ENCODE measurements around the gene SLC7A10. TPM values are rescaled to one million over a fixed set of nuclear protein-coding genes. Genes with fewer than 3 reads are reported as not detected.

SLC7A10 gene
- total and polyA plus RNA-seq, 2 donors (not counting 1 experiment from before 2014, with no cell fraction given) = not detected

DNA sequence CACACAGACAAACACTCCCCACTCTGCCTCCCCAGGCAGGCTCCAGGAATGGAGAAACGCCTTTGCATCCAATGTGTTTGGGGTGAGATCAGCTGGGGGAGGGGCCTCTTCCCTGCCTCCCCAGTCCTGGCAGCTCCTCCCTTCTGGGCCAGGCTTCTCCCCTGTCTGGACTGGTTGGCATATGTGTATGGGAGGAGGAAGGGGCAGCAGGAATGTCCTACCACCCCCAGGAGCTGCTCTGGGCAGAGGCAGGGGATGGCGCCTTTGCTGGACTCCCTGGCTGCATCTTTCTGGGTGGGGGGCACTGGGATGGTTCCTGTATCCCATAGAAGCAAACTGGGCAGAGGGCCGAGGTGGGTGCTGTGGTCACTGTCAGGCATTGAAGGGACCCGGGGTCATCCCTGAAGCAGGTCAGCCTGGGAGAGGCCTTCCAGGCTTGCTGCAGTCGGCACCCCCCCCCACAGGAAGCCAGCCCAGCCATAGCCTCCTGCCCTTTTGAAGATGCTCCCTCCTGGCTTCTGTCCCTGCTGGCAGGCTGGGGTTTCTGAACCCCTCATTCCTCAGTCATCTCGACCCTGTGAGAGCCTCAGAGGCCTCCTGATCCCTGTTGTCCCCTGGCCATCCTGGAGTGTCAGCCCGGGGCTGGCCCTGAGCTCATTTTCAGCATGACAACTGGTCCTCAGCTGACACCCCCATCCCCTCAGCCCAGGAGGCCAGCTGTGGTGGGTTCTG is 21.2 kb upstream of the SLC7A10 start:
- no peak for DNase-seq (ENCODE audit: low read depth in 2 of 2)
- H3K4me3 ChIP-seq (replicated peaks in 1 of 4; ENCODE audit: control extremely low read depth in 1 of 4, insufficient read depth in 1 of 4, low read depth in 3 of 4, low read length in 4 of 4) = no peak overlapping the region
- no peak overlapping the region for H2AFZ ChIP-seq (ENCODE audit: low read length)
- no peaks in the 10 kb centered on the region for H4K20me1 ChIP-seq (ENCODE audit: control insufficient read depth, extremely low read depth, insufficient read depth, low read length)
- no peak overlapping the region for H3K4me2 ChIP-seq (ENCODE audit: extremely low read depth, insufficient read depth, low read length)
- H3K27ac ChIP-seq (ENCODE audit: insufficient read depth, low read length) = no peak overlapping the region
- H3K79me2 ChIP-seq (ENCODE audit: control insufficient read depth, insufficient read depth, low read length) = no peaks in the 10 kb centered on the region
- TF ChIP-seq, protein P1, sequence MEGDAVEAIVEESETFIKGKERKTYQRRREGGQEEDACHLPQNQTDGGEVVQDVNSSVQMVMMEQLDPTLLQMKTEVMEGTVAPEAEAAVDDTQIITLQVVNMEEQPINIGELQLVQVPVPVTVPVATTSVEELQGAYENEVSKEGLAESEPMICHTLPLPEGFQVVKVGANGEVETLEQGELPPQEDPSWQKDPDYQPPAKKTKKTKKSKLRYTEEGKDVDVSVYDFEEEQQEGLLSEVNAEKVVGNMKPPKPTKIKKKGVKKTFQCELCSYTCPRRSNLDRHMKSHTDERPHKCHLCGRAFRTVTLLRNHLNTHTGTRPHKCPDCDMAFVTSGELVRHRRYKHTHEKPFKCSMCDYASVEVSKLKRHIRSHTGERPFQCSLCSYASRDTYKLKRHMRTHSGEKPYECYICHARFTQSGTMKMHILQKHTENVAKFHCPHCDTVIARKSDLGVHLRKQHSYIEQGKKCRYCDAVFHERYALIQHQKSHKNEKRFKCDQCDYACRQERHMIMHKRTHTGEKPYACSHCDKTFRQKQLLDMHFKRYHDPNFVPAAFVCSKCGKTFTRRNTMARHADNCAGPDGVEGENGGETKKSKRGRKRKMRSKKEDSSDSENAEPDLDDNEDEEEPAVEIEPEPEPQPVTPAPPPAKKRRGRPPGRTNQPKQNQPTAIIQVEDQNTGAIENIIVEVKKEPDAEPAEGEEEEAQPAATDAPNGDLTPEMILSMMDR (conservative IDR thresholded peaks at IDR 0.05 in 1 of 2, IDR thresholded peaks at IDR 0.05 in 1 of 2; ENCODE audit: low read depth in 1 of 2, low read length in 2 of 2) = no peak
- no peak for TF ChIP-seq EZH2 (IDR thresholded peaks at IDR 0.05; ENCODE audit: low read length, missing control alignments)
- H3K9ac ChIP-seq (ENCODE audit: insufficient read depth, low read length) = no peak overlapping the region
- H3K4me1 ChIP-seq (ENCODE audit: control insufficient read depth, extremely low read depth, insufficient read depth, low read length) = no peaks in the 10 kb centered on the region
- H3K27me3 ChIP-seq (ENCODE audit: control insufficient read depth, insufficient read depth, low read length) = no peaks in the 10 kb centered on the region
- no peaks in the 10 kb centered on the region for H3K9me3 ChIP-seq (ENCODE audit: control insufficient read depth, insufficient read depth, low read depth, low read length)
- no peaks in the 10 kb centered on the region for H3K36me3 ChIP-seq (ENCODE audit: control insufficient read depth, insufficient read depth, low read length)

DNA sequence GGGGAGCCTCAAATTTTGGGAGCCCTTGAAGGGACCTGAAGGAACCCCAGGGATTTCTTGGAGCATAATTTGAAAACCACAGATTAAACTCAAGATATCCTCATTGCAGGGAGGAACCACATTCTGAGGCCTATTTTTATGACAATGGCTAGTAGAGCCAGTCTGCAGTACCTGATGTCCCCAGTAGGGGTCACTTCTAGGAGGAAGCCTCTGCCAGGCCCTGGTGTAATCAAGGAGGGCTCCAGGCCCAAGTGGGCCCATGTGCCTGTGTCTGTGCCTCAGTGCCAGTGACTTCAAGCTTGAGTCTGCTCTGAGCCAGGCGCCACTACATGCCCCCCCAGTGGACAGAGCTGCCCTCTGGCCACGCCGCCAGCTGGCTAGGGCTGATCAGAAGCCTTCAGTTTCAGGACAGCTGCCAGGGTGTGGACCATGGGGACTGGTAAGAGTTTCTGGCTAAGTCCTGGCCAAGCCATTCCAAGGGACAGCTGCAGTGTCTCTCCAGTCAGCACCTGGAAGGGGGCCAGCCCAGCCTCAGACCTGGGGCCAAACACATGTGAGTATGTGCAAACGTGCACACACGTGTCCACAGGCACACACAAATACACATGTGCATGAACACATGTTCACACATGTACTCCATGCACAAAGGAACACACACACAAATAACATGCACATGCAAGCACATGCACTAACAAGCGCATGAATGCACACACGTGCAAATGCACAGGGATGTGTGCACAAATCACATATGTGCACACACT is 20.5 kb upstream of the SLC7A10 start:
- no peak overlapping the region for H3K4me3 ChIP-seq (replicated peaks in 1 of 4; ENCODE audit: control extremely low read depth in 1 of 4, insufficient read depth in 1 of 4, low read depth in 3 of 4, low read length in 4 of 4)
- H3K9ac ChIP-seq (ENCODE audit: insufficient read depth, low read length) = no peak overlapping the region
- H3K4me2 ChIP-seq (ENCODE audit: extremely low read depth, insufficient read depth, low read length) = no peak overlapping the region
- TF ChIP-seq, protein P1 (conservative IDR thresholded peaks at IDR 0.05 in 1 of 2, IDR thresholded peaks at IDR 0.05 in 1 of 2; ENCODE audit: low read depth in 1 of 2, low read length in 2 of 2) = peak; percentile 55 to 65
- no peak for TF ChIP-seq EZH2 (IDR thresholded peaks at IDR 0.05; ENCODE audit: low read length, missing control alignments)
- no peaks in the 10 kb centered on the region for H3K79me2 ChIP-seq (ENCODE audit: control insufficient read depth, insufficient read depth, low read length)
- no peaks in the 10 kb centered on the region for H3K27me3 ChIP-seq (ENCODE audit: control insufficient read depth, insufficient read depth, low read length)
- DNase-seq (ENCODE audit: low read depth in 2 of 2) = peak in 1 of 2 donors; percentile 30
- H3K36me3 ChIP-seq (ENCODE audit: control insufficient read depth, insufficient read depth, low read length) = no peaks in the 10 kb centered on the region
- H3K4me1 ChIP-seq (ENCODE audit: control insufficient read depth, extremely low read depth, insufficient read depth, low read length) = no peaks in the 10 kb centered on the region
- no peaks in the 10 kb centered on the region for H3K9me3 ChIP-seq (ENCODE audit: control insufficient read depth, insufficient read depth, low read depth, low read length)
- H2AFZ ChIP-seq (ENCODE audit: low read length) = no peak overlapping the region
- H4K20me1 ChIP-seq (ENCODE audit: control insufficient read depth, extremely low read depth, insufficient read depth, low read length) = no peaks in the 10 kb centered on the region
- H3K27ac ChIP-seq (ENCODE audit: insufficient read depth, low read length) = no peak overlapping the region

DNA sequence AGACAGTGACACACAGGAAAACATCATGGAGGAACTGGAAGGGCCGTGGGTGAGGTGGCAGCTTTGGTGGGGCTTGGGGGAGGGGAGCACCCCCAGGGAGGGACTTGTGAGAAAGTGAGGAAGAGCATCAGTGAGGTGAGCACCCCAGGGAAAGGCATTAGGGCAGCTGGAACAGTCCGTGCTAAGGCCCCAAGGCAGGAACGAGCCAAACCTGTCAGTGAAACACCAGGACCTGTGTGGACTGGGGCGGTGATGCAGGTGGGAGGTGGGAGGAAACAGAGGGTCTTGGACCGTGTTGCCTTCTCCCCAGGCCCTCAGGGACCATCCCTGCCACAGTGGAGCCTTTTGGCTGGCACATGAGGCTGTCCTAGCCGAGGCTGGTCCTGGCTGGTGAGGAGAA is 17.3 kb upstream of the SLC7A10 start:
- Histone ChIP-seq H3K27me3 (ENCODE audit: control insufficient read depth, insufficient read depth, low read length) (no peaks in the 10 kb centered on the region), H4K20me1 (ENCODE audit: control insufficient read depth, extremely low read depth, insufficient read depth, low read length) (no peaks in the 10 kb centered on the region), H3K4me2 (ENCODE audit: extremely low read depth, insufficient read depth, low read length) (no peak overlapping the region), H3K4me1 (ENCODE audit: control insufficient read depth, extremely low read depth, insufficient read depth, low read length) (no peaks in the 10 kb centered on the region), H3K27ac (ENCODE audit: insufficient read depth, low read length) (no peak overlapping the region), H3K9me3 (ENCODE audit: control insufficient read depth, insufficient read depth, low read depth, low read length) (no peaks in the 10 kb centered on the region), H3K36me3 (ENCODE audit: control insufficient read depth, insufficient read depth, low read length) (no peaks in the 10 kb centered on the region), H3K79me2 (ENCODE audit: control insufficient read depth, insufficient read depth, low read length) (no peaks in the 10 kb centered on the region), H2AFZ (ENCODE audit: low read length) (no peak overlapping the region), H3K4me3 (replicated peaks in 1 of 4; ENCODE audit: control extremely low read depth in 1 of 4, insufficient read depth in 1 of 4, low read depth in 3 of 4, low read length in 4 of 4) (no peak overlapping the region), H3K9ac (ENCODE audit: insufficient read depth, low read length) (no peak overlapping the region)
- no peak for TF ChIP-seq EZH2 (IDR thresholded peaks at IDR 0.05; ENCODE audit: low read length, missing control alignments)
- TF ChIP-seq, protein P1 (conservative IDR thresholded peaks at IDR 0.05 in 1 of 2, IDR thresholded peaks at IDR 0.05 in 1 of 2; ENCODE audit: low read depth in 1 of 2, low read length in 2 of 2) = no peak
- no peak for DNase-seq (ENCODE audit: low read depth in 2 of 2)

All from fibroblast of lung (primary cell).